22Rv1 (cell line): Measurements from ENCODE around the gene RNF175.

Experiments used
- H3K27ac ChIP-seq: fragments of 450-650 bp; 2 replicates; pipeline ENCODE4 v1.5.1; 2017
- ZFX ChIP-seq: fragments of 450-650 bp; IDR thresholded peaks from 2 replicates; pipeline ENCODE4 v1.6.1; 2017; ENCODE audit warnings: antibody characterized with exemption, borderline replicate concordance
- TF ChIP-seq, protein P1 (sequence below): fragments of 450-650 bp; IDR thresholded peaks from 2 replicates; pipeline ENCODE4 v1.5.1; 2017; ENCODE audit warnings: mild to moderate bottlenecking

RNF175 gene

DNA sequence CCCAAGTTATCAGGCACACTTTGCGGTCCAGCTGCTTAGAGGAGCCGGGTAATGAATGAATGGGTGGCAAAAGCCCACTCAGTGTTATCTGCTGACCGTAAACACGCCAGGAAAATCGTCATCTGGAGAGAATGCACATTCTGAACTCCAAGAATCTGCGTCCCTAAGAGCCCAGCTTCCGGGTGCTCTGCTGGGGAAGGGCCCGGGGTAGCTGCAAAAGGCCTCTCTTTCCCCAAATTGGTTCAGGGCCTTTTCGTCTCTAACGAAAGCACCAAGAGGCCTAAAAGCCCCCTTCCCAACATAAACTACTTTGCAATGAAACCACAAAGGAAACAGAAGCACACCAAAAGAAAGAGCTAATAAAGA is 30.7 kb upstream of the RNF175 start:
- H3K27ac ChIP-seq: no peak overlapping the region
- TF ChIP-seq ZFX: no peak
- TF ChIP-seq, protein P1, sequence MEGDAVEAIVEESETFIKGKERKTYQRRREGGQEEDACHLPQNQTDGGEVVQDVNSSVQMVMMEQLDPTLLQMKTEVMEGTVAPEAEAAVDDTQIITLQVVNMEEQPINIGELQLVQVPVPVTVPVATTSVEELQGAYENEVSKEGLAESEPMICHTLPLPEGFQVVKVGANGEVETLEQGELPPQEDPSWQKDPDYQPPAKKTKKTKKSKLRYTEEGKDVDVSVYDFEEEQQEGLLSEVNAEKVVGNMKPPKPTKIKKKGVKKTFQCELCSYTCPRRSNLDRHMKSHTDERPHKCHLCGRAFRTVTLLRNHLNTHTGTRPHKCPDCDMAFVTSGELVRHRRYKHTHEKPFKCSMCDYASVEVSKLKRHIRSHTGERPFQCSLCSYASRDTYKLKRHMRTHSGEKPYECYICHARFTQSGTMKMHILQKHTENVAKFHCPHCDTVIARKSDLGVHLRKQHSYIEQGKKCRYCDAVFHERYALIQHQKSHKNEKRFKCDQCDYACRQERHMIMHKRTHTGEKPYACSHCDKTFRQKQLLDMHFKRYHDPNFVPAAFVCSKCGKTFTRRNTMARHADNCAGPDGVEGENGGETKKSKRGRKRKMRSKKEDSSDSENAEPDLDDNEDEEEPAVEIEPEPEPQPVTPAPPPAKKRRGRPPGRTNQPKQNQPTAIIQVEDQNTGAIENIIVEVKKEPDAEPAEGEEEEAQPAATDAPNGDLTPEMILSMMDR: no peak

DNA sequence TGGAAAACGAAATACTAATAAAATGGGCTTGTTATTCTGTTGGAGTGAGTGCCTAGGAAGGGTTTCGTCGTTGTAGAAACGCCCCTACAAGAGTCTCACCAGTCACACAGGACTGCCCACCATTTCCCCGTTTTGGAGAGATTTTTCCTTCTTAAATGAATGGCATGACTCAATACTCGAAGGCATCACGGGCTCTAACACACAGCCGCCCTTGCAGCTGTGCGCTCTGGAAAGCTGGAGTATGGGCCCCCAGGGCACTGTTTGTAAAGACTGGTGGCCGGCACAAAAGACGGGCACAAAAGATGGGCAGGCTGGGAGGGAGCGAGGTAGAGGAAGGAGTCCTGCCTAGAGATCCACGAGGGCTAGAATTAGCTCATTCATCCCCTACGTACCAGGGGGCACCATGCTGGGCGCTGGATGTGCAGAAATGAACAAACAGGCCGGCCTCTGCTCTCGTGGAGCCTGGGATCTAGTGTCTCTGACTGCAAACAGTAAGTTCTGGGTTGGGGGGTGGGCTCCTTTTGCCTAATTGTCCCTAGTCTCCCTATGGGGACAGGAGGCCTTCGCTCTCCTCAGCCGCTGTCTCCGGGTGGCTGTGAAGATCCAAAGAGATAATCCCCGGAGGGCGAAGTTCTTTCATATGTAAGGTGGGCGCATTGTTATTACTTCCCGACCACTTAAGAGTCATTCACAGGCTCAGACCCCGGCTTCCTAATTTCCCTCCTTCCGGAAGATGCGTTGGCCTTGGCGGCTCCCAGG is 30.1 kb upstream of the RNF175 start:
- no peak for TF ChIP-seq ZFX
- TF ChIP-seq, protein P1: no peak
- no peak overlapping the region for H3K27ac ChIP-seq

DNA sequence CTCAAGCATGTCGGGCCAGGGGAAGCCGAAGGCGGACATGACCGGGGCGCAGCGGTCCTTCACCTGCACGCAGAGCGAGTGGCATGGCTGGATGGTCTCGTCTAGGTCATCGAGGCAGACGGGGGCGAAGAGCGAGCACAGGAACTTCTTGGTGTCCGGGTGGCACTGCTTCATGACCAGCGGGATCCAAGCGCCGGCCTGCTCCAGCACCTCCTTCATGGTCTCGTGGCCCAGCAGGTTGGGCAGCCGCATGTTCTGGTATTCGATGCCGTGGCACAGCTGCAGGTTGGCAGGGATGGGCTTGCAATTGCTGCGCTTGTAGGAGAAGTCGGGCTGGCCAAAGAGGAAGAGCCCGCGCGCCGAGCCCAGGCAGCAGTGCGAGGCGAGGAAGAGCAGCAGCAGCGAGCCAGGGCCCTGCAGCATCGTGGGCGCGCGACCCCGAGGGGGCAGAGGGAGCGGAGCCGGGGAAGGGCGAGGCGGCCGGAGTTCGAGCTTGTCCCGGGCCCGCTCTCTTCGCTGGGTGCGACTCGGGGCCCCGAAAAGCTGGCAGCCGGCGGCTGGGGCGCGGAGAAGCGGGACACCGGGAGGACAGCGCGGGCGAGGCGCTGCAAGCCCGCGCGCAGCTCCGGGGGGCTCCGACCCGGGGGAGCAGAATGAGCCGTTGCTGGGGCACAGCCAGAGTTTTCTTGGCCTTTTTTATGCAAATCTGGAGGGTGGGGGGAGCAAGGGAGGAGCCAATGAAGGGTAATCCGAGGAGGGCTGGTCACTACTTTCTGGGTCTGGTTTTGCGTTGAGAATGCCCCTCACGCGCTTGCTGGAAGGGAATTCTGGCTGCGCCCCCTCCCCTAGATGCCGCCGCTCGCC is 28.8 kb upstream of the RNF175 start, which contains the start of gene SFRP2:
SFRP2 (minus strand) TSS at position 671 of the 864 bp plus-strand sequence; CDS start at position 423, 248 bp downstream.
- no peak within 1 kb of the TSS for H3K27ac ChIP-seq
- TF ChIP-seq, protein P1: no peak
- no peak for TF ChIP-seq ZFX

DNA sequence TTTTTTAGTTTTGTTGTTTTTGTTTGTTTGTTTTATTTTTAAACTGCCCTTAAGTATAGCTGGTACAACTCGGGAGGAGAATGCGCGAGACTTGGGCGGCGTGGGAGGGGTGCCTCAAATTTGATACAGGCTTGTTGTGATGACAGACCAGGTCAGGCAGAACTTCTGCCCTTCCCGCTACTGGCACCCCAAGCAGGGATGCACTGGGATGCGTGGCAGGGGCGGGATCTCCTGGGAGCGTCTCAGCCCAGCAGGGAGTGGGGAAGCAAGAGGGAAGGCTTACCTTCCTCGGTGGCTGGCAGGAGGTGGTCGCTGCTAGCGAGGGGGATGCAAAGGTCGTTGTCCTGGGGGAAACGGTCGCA is 28.2 kb upstream of the RNF175 start:
- TF ChIP-seq ZFX: no peak
- H3K27ac ChIP-seq: no peak overlapping the region

DNA sequence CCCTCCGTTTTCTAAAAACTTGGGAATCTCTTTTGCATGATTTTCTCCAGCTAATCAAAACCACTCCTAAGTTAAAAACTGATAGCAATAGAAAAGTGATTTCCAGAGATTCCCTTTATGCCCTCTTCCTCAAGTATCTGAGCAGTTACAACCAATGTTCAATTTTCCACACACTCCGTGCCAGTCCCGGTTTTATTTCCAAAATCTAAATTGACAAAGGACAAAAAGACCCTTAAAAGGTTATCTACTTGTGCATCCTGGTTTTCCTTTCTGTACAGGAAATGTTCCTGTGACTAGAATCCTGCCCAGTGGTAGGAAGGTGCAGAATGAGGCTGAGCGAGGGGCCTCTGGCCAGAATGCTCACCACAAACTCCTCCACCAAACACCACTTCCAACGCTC is 27.8 kb upstream of the RNF175 start:
- no peak overlapping the region for H3K27ac ChIP-seq
- TF ChIP-seq, protein P1: no peak
- no peak for TF ChIP-seq ZFX

DNA sequence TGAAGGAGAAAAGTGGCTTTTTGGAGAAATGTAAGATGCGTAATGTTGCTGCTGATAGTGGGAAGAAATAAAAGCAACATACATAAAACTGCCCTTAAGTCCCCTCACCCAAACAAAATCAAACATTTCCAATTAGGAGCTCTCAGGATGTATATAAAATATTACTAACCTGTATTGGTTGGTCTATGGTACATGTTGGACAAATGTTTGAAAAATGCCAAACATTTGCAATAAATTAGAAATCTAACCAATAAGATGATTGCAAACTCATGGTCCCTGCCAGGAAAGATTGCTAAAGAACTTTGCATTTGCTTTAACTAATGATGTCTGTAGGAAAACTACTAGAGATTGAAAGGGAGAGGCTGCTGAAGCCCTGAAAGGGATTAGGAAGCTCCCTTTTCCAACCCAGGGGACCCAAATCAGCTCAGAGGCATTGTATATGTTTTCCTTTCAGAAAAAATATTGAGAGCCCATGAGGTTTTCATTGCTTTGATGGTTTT is 27.3 kb upstream of the RNF175 start:
- H3K27ac ChIP-seq: no peak overlapping the region
- no peak for TF ChIP-seq ZFX
- TF ChIP-seq, protein P1: no peak

DNA sequence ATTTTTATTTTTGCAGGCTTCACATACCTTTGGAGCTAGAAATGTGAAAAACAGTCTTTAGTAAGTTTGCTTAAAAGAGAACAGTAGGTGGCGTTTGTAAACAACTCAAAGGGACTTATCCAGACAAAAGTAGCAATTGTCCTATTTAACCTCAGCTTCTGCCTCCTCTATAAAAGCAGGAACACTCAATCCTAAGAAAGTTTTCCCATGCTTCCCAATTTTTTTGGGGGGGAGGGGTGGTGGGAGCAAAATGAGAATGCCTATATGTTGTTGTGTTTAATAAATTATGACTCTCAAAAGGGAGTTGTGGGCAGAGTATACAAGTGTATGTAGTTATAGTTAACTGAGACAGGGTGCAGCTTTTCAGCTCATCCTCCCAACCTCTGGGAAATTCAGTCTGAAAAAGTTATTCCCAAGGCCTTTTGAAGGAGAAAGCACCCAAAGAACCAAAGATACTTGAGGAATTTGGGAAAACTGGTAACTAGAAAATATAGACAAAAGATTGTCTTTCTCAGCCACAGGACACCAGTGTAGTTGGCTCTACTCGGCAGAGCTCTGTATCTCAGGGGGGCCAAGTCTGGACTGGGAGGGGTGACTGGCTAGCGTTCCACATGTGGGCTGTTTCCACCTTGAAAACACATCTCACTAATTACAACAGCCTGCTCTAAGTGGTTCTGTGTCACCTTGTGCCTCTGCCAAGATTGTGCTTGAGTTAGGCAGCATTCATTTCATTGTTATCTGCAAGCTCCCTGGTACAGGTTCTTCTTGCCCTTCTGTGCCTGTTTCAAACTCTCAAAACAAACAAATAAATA is 26.3 kb upstream of the RNF175 start:
- TF ChIP-seq ZFX: no peak
- TF ChIP-seq, protein P1: peak; percentile 68
- H3K27ac ChIP-seq: no peak overlapping the region
